ENCODE measurements around the gene PXDN. TPM values are rescaled to one million over a fixed set of nuclear protein-coding genes. Genes with fewer than 3 reads are reported as not detected.

PXDN gene
- total and polyA plus RNA-seq, 10 of the 15 experiments (the other 5 are each of a cell fraction or from before 2014, with no cell fraction given) = 0.12 to 0.69 (median 0.23) TPM; not detected in 5

- ChIA-PET SMC1A (ENCODE audit: uncharacterized antibody, unreplicated experiment) (no interaction called here), RAD21 (ENCODE audit: unreplicated experiment) (no interaction called here), CTCF (no interaction called here), POLR2A (no interaction called here)
- no peaks in the 10 kb centered on the region for H3K36me3 ChIP-seq (ENCODE audit: control insufficient read depth in 2 of 2, insufficient read depth in 2 of 2, low read length in 1 of 2)
- no peak overlapping the region for H3K4me3 ChIP-seq
- no peak overlapping the region for H3K9ac ChIP-seq (ENCODE audit: control insufficient read depth, insufficient read depth, low read length)
- no TSS peak for BruUV-seq (replicated peaks)
- H3K9me3 ChIP-seq (replicated peaks; ENCODE audit: control insufficient read depth, insufficient read depth, low read length) = no peaks in the 10 kb centered on the region; the same call in 2 of the 3 replicates
- H2AFZ ChIP-seq (ENCODE audit: control insufficient read depth, low read depth, low read length) = no peak overlapping the region
- FAIRE-seq = no peak
- no peak for DNase-seq (ENCODE audit: low read depth, low spot score)
- TF ChIP-seq FOXK2 (IDR thresholded peaks at IDR 0.05) = no peak
- TF ChIP-seq POLR2A (IDR thresholded peaks at IDR 0.05; ENCODE audit: low read depth, low read length) = no peak
- TF ChIP-seq MYB (IDR thresholded peaks at IDR 0.05; ENCODE audit: borderline replicate concordance, low read depth, low read length) = no peak
- TF ChIP-seq ZNF622 (IDR thresholded peaks at IDR 0.05) = no peak
- no peak for TF ChIP-seq TCF3 (IDR thresholded peaks at IDR 0.05; ENCODE audit: borderline replicate concordance, insufficient read depth, low read depth, low read length)
- H3K4me1 ChIP-seq (ENCODE audit: control insufficient read depth, insufficient read depth, low read length) = no peaks in the 10 kb centered on the region
- intact Hi-C loops (cut with micrococcal nuclease; ENCODE audit: unreplicated experiment) (no loop called here), in situ Hi-C loops (cut with MboI) (no loop called here)
- no peak for ATAC-seq
- no peak overlapping the region for H3K27ac ChIP-seq (ENCODE audit: control insufficient read depth, insufficient read depth)
- H3K79me2 ChIP-seq (ENCODE audit: control insufficient read depth, insufficient read depth, low read length) = no peaks in the 10 kb centered on the region
- H3K4me2 ChIP-seq (ENCODE audit: control insufficient read depth, insufficient read depth) = no peak overlapping the region
- no peaks in the 10 kb centered on the region for H3K27me3 ChIP-seq (replicated peaks in 1 of 2; ENCODE audit: control insufficient read depth in 2 of 2, insufficient read depth in 2 of 2, low read length in 1 of 2)
- WGBS (ENCODE audit: insufficient coverage, insufficient replicate concordance, low lambda C conversion rate, missing lambda C conversion rate) = 43% methylated on average over 6 of the region's 6 CpGs
- H4K20me1 ChIP-seq (ENCODE audit: control insufficient read depth, insufficient read depth) = no peaks in the 10 kb centered on the region
Measured at GRCh38 chr2:1656326-1656960, 87.9 kb downstream of the PXDN start.

GRCh38 chr2:1655461-1655860 lies 88.9 kb downstream of the PXDN start:
- BruUV-seq (replicated peaks) = no TSS peak
- in situ Hi-C loops (cut with MboI) = no loop called here
- ATAC-seq (no peak), DNase-seq (ENCODE audit: low read depth, low spot score) (no peak), FAIRE-seq (no peak)
- Histone ChIP-seq H3K27ac (ENCODE audit: control insufficient read depth, insufficient read depth) (no peak overlapping the region), H3K4me2 (ENCODE audit: control insufficient read depth, insufficient read depth) (no peak overlapping the region), H3K4me1 (ENCODE audit: control insufficient read depth, insufficient read depth, low read length) (no peaks in the 10 kb centered on the region), H2AFZ (ENCODE audit: control insufficient read depth, low read depth, low read length) (no peak overlapping the region), H3K9ac (ENCODE audit: control insufficient read depth, insufficient read depth, low read length) (no peak overlapping the region), H3K79me2 (ENCODE audit: control insufficient read depth, insufficient read depth, low read length) (no peaks in the 10 kb centered on the region), H4K20me1 (ENCODE audit: control insufficient read depth, insufficient read depth) (no peaks in the 10 kb centered on the region), H3K36me3 (ENCODE audit: control insufficient read depth in 2 of 2, insufficient read depth in 2 of 2, low read length in 1 of 2) (no peaks in the 10 kb centered on the region), H3K9me3 (replicated peaks; ENCODE audit: control insufficient read depth, insufficient read depth, low read length) (no peaks in the 10 kb centered on the region; the same call in 2 of the 3 replicates), H3K4me3 (no peak overlapping the region), H3K27me3 (replicated peaks in 1 of 2; ENCODE audit: control insufficient read depth in 2 of 2, insufficient read depth in 2 of 2, low read length in 1 of 2) (no peaks in the 10 kb centered on the region)
- ChIA-PET CTCF (no interaction called here), POLR2A (no interaction called here), SMC1A (ENCODE audit: uncharacterized antibody, unreplicated experiment) (no interaction called here), RAD21 (ENCODE audit: unreplicated experiment) (no interaction called here)
- WGBS (ENCODE audit: insufficient coverage, insufficient replicate concordance, low lambda C conversion rate, missing lambda C conversion rate) = 48% methylated on average over 3 of the region's 3 CpGs
- intact Hi-C loops (cut with micrococcal nuclease; ENCODE audit: unreplicated experiment) = no loop called here
- no peak for TF ChIP-seq SRF (IDR thresholded peaks at IDR 0.05; ENCODE audit: low read depth in 2 of 2, low read length in 2 of 2)
- TF ChIP-seq MXI1 (IDR thresholded peaks at IDR 0.05; ENCODE audit: low read depth, low read length) = no peak
- TF ChIP-seq HCFC1 (IDR thresholded peaks at IDR 0.05; ENCODE audit: low read length) = no peak
- no peak for TF ChIP-seq MTA2 (IDR thresholded peaks at IDR 0.05; ENCODE audit: low read depth)
- no peak for TF ChIP-seq TCF7 (IDR thresholded peaks at IDR 0.05; ENCODE audit: borderline replicate concordance)
- TF ChIP-seq EED (IDR thresholded peaks at IDR 0.05; ENCODE audit: low read depth) = no peak
- TF ChIP-seq BACH1 (IDR thresholded peaks at IDR 0.05; ENCODE audit: borderline replicate concordance) = no peak
- no peak for TF ChIP-seq CBFB (IDR thresholded peaks at IDR 0.05; ENCODE audit: low read depth)
- no peak for TF ChIP-seq PAX5 (IDR thresholded peaks at IDR 0.05; ENCODE audit: borderline replicate concordance, low read depth, low read length)
- TF ChIP-seq ZZZ3 (IDR thresholded peaks at IDR 0.05; ENCODE audit: control insufficient read depth, insufficient read length, low read depth) = no peak
- TF ChIP-seq, protein P1, sequence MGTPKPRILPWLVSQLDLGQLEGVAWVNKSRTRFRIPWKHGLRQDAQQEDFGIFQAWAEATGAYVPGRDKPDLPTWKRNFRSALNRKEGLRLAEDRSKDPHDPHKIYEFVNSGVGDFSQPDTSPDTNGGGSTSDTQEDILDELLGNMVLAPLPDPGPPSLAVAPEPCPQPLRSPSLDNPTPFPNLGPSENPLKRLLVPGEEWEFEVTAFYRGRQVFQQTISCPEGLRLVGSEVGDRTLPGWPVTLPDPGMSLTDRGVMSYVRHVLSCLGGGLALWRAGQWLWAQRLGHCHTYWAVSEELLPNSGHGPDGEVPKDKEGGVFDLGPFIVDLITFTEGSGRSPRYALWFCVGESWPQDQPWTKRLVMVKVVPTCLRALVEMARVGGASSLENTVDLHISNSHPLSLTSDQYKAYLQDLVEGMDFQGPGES (IDR thresholded peaks at IDR 0.05) = no peak
- no peak for TF ChIP-seq ZNF207 (IDR thresholded peaks at IDR 0.05; ENCODE audit: borderline replicate concordance)

All from GM12878 (cell line).